HEK293T (cell line): ENCODE results near the gene PRKAR1B.

Experiments used
- CTCF ChIA-PET: fragments of 350-600 bp; formaldehyde crosslinking; extraction: SDS; loops from one replicate; lab custom pipeline; 2021; ENCODE audit warnings: antibody characterized with exemption, inconsistent platforms; lab: Yijun Ruan, JAX
- POLR2A ChIA-PET: fragments of 350-600 bp; formaldehyde crosslinking; extraction: SDS; loops from one replicate; lab custom pipeline; 2020; ENCODE audit warnings: antibody characterized with exemption, inconsistent platforms; lab: Yijun Ruan, JAX
- DNase-seq: peaks from one replicate; pipeline ENCODE4 v3.0.0; 2012; ENCODE audit warnings: mixed read lengths; ENCODE audit errors: extremely low spot score
- ARNT ChIP-seq: fragments of 450-650 bp; IDR thresholded peaks from 2 replicates; pipeline ENCODE4 v1.6.1; 2017; ENCODE audit warnings: mild to moderate bottlenecking
- BHLHE40 ChIP-seq: fragments of 450-650 bp; IDR thresholded peaks from 2 replicates; pipeline ENCODE4 v1.6.1; 2016; ENCODE audit warnings: mild to moderate bottlenecking, moderate library complexity, borderline replicate concordance
- CTBP1 ChIP-seq: fragments of 450-650 bp; IDR thresholded peaks from 2 replicates; pipeline ENCODE4 v1.6.1; 2016; ENCODE audit warnings: borderline replicate concordance
- ELF4 ChIP-seq: fragments of 450-650 bp; IDR thresholded peaks from 2 replicates; pipeline ENCODE4 v1.6.1; 2017; ENCODE audit warnings: antibody characterized with exemption
- FOXA1 ChIP-seq: fragments of 450-650 bp; IDR thresholded peaks from 2 replicates; pipeline ENCODE4 v1.6.1; 2016; ENCODE audit warnings: mild to moderate bottlenecking
- FOXK2 ChIP-seq: fragments of 450-650 bp; IDR thresholded peaks from 2 replicates; pipeline ENCODE4 v1.6.1; 2016; ENCODE audit warnings: mild to moderate bottlenecking
- FOXM1 ChIP-seq: fragments of 450-650 bp; IDR thresholded peaks from 2 replicates; pipeline ENCODE4 v1.6.1; 2017; ENCODE audit warnings: mild to moderate bottlenecking, borderline replicate concordance
- HDGF ChIP-seq: fragments of 450-650 bp; IDR thresholded peaks from 2 replicates; pipeline ENCODE4 v1.6.1; 2017; ENCODE audit warnings: antibody characterized with exemption, borderline replicate concordance
- L3MBTL2 ChIP-seq: fragments of 450-650 bp; conservative IDR thresholded peaks from 2 replicates; pipeline ENCODE4 v1.6.1; 2016; ENCODE audit warnings: mild to moderate bottlenecking
- LEF1 ChIP-seq: fragments of 450-650 bp; IDR thresholded peaks from 2 replicates; pipeline ENCODE4 v1.6.1; 2017; ENCODE audit warnings: mild to moderate bottlenecking, borderline replicate concordance
- NFRKB ChIP-seq: fragments of 450-650 bp; IDR thresholded peaks from 2 replicates; pipeline ENCODE4 v1.6.1; 2016; ENCODE audit warnings: mild to moderate bottlenecking, moderate library complexity
- SP1 ChIP-seq: fragments of 450-650 bp; IDR thresholded peaks from 2 replicates; pipeline ENCODE4 v1.6.1; 2017
- SUZ12 ChIP-seq: fragments of 450-650 bp; IDR thresholded peaks from 2 replicates; pipeline ENCODE4 v1.6.1; 2016; ENCODE audit warnings: mild to moderate bottlenecking
- TARDBP ChIP-seq: fragments of 450-650 bp; IDR thresholded peaks from 2 replicates; pipeline ENCODE4 v1.6.1; 2016
- ZNF384 ChIP-seq: fragments of 450-650 bp; IDR thresholded peaks from 2 replicates; pipeline ENCODE4 v1.6.1; 2016
- TF ChIP-seq, protein P1 (sequence below): fragments of 450-650 bp; IDR thresholded peaks from 2 replicates; pipeline ENCODE4 v1.6.1; 2016

The PRKAR1B gene

DNA sequence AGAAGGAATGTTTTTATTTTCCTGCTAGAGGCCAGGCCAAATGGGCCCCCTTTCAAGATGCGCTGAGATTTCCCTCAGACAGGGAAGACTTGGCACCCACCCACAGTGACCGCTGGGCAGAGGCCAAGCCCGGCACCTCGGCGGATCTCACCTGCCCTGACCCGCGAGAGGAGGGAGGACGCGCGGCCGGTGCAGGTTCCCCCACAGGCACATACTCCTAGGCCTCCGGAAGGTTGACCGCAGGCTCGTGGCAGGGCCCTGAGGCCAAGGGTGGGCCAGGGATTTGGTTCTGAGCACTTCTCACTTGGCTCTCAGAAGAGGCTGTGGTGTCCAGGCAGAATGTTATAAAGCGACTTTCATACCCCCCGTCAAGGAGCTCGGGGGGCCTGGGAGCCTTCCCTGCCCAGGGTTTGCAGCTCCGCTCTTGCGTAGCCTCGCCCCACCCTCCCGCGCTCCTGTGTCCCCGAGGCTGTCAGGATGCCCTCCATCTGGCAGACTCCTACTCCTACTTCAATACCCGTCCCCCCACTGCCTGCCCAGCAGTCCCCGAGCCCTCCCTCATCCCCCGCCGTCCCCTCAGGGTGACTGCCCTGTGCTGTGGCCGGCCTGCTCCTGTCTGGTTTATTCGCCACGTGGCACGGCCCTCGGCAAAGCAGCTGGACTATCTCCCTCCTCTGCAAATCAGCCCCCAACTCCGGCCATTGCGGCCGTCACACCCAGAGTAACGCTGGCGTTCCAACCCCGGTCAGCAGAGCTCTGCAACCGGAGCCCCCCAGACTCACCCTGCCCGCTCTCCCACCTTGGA, 156.9 kb downstream of the PRKAR1B start:
- DNase-seq = no peak
- ChIA-PET POLR2A (no interaction called here), CTCF (no interaction called here)
- TF ChIP-seq FOXA1 (no peak), FOXM1 (no peak), SUZ12 (no peak), FOXK2 (no peak), ARNT (no peak), SP1 (no peak), BHLHE40 (no peak), TARDBP (no peak), LEF1 (no peak), ZNF384 (no peak)
- TF ChIP-seq, protein P1, sequence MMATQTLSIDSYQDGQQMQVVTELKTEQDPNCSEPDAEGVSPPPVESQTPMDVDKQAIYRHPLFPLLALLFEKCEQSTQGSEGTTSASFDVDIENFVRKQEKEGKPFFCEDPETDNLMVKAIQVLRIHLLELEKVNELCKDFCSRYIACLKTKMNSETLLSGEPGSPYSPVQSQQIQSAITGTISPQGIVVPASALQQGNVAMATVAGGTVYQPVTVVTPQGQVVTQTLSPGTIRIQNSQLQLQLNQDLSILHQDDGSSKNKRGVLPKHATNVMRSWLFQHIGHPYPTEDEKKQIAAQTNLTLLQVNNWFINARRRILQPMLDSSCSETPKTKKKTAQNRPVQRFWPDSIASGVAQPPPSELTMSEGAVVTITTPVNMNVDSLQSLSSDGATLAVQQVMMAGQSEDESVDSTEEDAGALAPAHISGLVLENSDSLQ = no peak

DNA sequence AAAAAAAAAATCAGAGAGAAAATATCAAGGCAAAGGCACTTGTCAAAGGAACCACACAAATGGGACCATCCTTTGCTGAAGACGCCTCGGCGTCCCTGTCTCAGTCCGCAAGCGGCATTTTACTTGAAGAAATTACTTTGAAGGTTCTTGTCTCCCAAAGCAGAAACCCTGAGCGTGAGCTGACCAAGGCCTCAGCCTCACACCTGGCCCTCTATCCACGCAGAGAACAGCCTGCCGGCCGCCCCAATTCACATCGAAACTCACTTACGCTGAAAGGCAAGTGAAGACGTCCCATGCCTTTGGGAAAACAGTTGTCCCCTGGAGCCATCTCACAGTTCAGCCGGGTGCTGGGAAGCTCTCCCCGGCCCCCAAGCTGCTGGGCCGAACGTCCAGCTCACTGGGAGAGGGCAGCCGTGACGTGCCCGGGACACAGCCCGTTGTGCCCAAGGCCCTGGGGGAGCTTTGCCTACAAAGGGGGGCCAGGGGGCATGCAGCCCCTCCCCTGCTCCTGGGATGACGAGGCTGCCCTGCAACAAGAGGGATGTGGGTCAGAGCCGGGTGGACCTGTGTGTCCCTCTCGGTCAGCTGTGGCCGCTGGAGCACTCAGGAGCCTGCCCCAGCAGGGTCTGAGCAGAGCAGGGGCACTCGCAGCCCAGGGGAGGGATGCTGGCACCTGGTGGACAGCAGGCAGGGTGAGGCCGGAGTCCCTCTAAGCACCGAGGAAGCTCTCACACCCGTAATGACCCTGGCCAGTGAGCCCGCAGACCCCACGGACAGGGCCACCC, 157.8 kb downstream of the PRKAR1B start:
- TF ChIP-seq TARDBP (no peak), SUZ12 (no peak), FOXA1 (no peak), ELF4 (no peak), ARNT (no peak), HDGF (no peak), BHLHE40 (no peak), FOXK2 (no peak), NFRKB (no peak), L3MBTL2 (no peak), CTBP1 (no peak), ZNF384 (no peak), LEF1 (no peak), SP1 (no peak), FOXM1 (no peak)
- TF ChIP-seq, protein P1 = no peak
- ChIA-PET CTCF (no interaction called here), POLR2A (interaction anchor here (0.5 kb wide), 1 partner anchor 747 kb away, joined by 3 read pairs; no protein-coding TSS in a partner anchor)
- no peak for DNase-seq

DNA sequence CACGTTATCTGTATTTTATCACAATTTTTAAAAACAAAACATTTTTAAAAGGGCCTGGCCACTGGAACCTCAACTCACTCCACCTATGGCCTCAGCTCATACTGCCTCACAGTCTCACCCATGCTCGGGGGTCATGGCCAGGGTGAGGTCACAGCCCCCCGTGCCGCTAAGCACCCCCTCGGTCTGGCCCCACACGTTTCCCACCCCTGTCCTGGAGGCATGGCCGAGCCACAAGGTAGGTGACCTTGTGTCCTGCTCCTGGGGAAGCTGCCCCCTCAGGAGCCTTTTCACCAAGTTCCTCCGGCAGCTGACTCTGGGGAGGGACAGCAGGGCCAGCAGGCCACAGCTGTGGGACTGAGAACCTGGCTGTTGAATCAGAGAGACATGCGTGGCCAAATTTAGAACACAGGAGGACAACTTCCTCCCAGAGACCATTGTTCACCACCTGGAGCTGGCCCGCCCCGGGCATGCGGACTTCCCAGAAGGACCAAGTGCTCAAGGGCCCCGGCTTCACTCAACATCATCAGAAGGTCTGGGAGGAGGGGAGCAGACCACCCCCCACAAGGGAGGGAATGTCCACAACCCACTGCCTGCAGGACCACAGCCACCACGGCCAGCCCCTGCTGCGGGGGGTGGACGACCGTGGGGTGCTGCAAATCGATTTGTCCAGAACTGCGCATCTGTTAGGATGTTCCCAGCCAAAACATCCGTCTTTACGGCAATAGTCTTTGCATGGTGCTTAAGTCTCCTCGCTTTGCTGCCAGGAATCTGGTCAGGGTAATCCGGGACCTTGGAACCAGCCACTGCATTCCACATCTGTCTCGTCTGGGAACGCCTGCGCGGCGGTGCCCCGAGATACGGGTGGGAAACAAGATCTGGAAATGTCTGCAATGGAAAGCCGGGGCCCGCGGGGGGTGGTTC, 158.8 kb downstream of the PRKAR1B start:
- POLR2A ChIA-PET = interaction anchor here (0.5 kb wide), 1 partner anchor 748 kb away, joined by 3 read pairs; no protein-coding TSS in a partner anchor

DNA sequence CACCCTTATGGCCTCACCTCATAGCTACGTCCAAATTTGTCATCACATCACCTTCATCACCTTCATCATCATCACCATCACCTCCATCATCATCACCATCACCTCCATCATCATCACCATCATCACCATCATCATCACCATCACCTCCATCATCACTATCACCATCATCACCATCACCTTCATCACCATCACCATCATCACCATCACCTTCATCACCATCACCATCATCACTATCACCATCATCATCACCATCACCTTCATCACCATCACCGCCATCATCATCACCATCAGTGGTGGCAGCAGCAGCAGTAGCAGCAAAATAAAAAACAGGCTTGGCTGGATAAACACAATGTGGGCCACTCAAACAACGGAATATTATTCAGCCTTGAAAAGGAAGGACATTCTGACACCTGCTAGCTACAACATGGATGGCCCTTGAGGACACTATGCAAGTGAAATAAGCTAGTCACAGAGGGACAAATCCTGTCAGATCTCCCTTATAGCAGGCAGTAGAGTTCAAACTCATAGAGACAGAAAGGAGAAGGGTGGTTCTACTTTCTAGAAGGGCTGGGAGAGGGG, 159.7 kb downstream of the PRKAR1B start:
- no peak for DNase-seq
- POLR2A ChIA-PET = no interaction called here
- TF ChIP-seq, protein P1 = no peak
- TF ChIP-seq FOXA1 (no peak), L3MBTL2 (no peak), HDGF (no peak), TARDBP (no peak), BHLHE40 (no peak), LEF1 (no peak)
- CTCF ChIA-PET = no interaction called here

More for the DNA sequence above, 158.8 kb downstream of the PRKAR1B start:
- CTCF ChIA-PET = no interaction called here
- TF ChIP-seq NFRKB (no peak), LEF1 (no peak), ARNT (no peak), FOXM1 (no peak), BHLHE40 (no peak), FOXA1 (no peak), ELF4 (no peak), HDGF (no peak)
- TF ChIP-seq, protein P1 = no peak
- no peak for DNase-seq

DNA sequence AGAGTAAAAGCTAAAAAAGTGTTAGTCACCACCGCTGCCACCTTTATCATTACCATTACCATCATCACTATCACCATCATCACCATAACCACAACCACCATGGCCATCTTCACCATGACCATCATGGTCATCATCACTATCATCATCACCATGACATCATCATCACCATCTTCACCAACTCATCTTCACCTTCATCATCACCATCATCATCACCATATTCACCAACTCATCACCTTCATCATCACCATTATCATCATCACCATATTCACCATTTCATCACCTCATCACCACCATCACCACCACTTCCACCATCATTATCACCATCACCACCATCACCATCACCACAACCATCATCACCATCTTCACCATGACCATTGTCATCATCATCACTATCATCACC, 161.0 kb downstream of the PRKAR1B start:
- DNase-seq = no peak
- POLR2A ChIA-PET = no interaction called here
- TF ChIP-seq NFRKB (no peak), FOXK2 (no peak), SUZ12 (no peak), BHLHE40 (no peak), TARDBP (0 out of 2 replicates have a peak, but pooled peaks have one; percentile 24), L3MBTL2 (no peak), CTBP1 (0 out of 2 replicates have a peak, but pooled peaks have one; percentile 25)
- TF ChIP-seq, protein P1 = no peak
- CTCF ChIA-PET = no interaction called here
